Naive thymus-derived CD4-positive, alpha-beta T cell (primary cell): ENCODE data around the gene C3orf18. TPM values are rescaled to one million over a fixed set of nuclear protein-coding genes. Genes with fewer than 3 reads are reported as not detected.
A peak's percentile ranks its signal among the peaks of the same experiment; 100 is the strongest.

ENCODE experiments used
- ATAC-seq: fragments of 150-1000 bp; cut with Tn5 transposase; 2 replicates; pipeline ENCODE4 v1.10.0; 2021; ENCODE audit warnings: mild to moderate bottlenecking, moderate library complexity
- CTCF ChIA-PET: fragments of 350-600 bp; sonication (Branson Sonifier 250); formaldehyde crosslinking; loops from one replicate; lab custom pipeline; 2021; ENCODE audit warnings: antibody characterized with exemption; lab: Charles Lee
- POLR2A ChIA-PET: fragments of 350-600 bp; sonication (Branson Sonifier 250); formaldehyde crosslinking; loops from one replicate; lab custom pipeline; 2021; ENCODE audit warnings: antibody characterized with exemption, inconsistent platforms; lab: Charles Lee
- DNase-seq, 9 donors: peaks; one replicate each; pipeline versions ENCODE4 v3.0.0 to v3.0.0-alpha.2; 2020 to 2022; ENCODE audit warnings: mixed read lengths in 1 of 9
- H3K27ac ChIP-seq: one replicate; pipeline ENCODE4 v1.7.0; 2013; ENCODE audit warnings: mild to moderate bottlenecking, low read depth, low read length, moderate library complexity
- H3K27me3 ChIP-seq, 2 donors: one replicate each; pipeline ENCODE4 v1.7.0; 2013; ENCODE audit warnings: low read length in 2 of 2, mild to moderate bottlenecking in 2 of 2, moderate library complexity in 2 of 2; ENCODE audit not compliant: control insufficient read depth in 2 of 2, insufficient read depth in 2 of 2
- H3K36me3 ChIP-seq, 3 experiments: 1 replicate in 2 of 3; 2 replicates in 1 of 3; pipeline ENCODE4 v1.7.0; 2013; ENCODE audit warnings: low read length in 3 of 3, mild to moderate bottlenecking in 3 of 3, moderate library complexity in 1 of 3; ENCODE audit not compliant: insufficient read depth in 3 of 3, control insufficient read depth in 2 of 3
- H3K4me1 ChIP-seq, 2 donors: one replicate each; pipeline ENCODE4 v1.7.0; 2013; ENCODE audit warnings: low read length in 2 of 2, mild to moderate bottlenecking in 2 of 2, moderate library complexity in 1 of 2; ENCODE audit not compliant: control insufficient read depth in 2 of 2, insufficient read depth in 2 of 2
- H3K4me3 ChIP-seq: 2 replicates; pipeline ENCODE4 v1.7.0; 2013; ENCODE audit warnings: mild to moderate bottlenecking, low read length
- H3K9me3 ChIP-seq, 3 experiments: 1 replicate in 2 of 3; 2 replicates in 1 of 3; pipeline ENCODE4 v1.7.0; 2013; ENCODE audit warnings: low read length in 3 of 3; ENCODE audit not compliant: control insufficient read depth in 2 of 3
- H3K27ac Mint-ChIP-seq, 9 donors: one replicate each; pipeline ENCODE4 v1.8.0; 2020 to 2022; ENCODE audit warnings: mixed read lengths in 9 of 9, mild to moderate bottlenecking in 8 of 9, moderate library complexity in 5 of 9, inconsistent platforms in 2 of 9
- H3K27me3 Mint-ChIP-seq, 5 donors: one replicate each; pipeline ENCODE4 v1.8.0; 2021 to 2022; ENCODE audit warnings: mixed read lengths in 5 of 5, mild to moderate bottlenecking in 1 of 5
- H3K36me3 Mint-ChIP-seq, 5 donors: one replicate each; pipeline ENCODE4 v1.8.0; 2020 to 2022; ENCODE audit warnings: mixed read lengths in 5 of 5, mild to moderate bottlenecking in 3 of 5, inconsistent platforms in 1 of 5
- H3K4me1 Mint-ChIP-seq, 7 donors: one replicate each; pipeline ENCODE4 v1.8.0; 2020 to 2022; ENCODE audit warnings: mixed read lengths in 7 of 7, mild to moderate bottlenecking in 3 of 7, inconsistent platforms in 1 of 7
- H3K4me3 Mint-ChIP-seq, 10 donors: one replicate each; pipeline ENCODE4 v1.8.0; 2020 to 2022; ENCODE audit warnings: mild to moderate bottlenecking in 10 of 10, mixed read lengths in 10 of 10, moderate library complexity in 6 of 10, inconsistent platforms in 2 of 10
- H3K9me3 Mint-ChIP-seq, 11 donors: one replicate each; pipeline ENCODE4 v1.8.0; 2020 to 2022; ENCODE audit warnings: mixed read lengths in 11 of 11, mild to moderate bottlenecking in 4 of 11, inconsistent platforms in 1 of 11, moderate library complexity in 1 of 11
- intact Hi-C, 2 donors: fragments of 100-400 bp; cut with micrococcal nuclease; formaldehyde crosslinking; loops; one replicate each; pipeline ENCODE4 v1.15.1; 2023
- polyA plus RNA-seq, 2 donors: library from polyadenylated mRNA; unstranded; fragments of 300-500 nt; fragmentation: Illumina TruSeq; gene quantifications; one replicate each; pipeline ENCODE4 v1.2.3, GENCODE V29; 2021
- total RNA-seq, 6 experiments: library from RNA in 5 of 6; stranded (reverse) in 5 of 6; gene quantifications; 1 replicate in 5 of 6; 2 replicates in 1 of 6; pipeline ENCODE4 v1.2.3 and lab custom pipeline; 2021 to 2026

C3orf18 gene
- total and polyA plus RNA-seq, 7 experiments from 2014 or later, result 11.1 to 67.5 (median 16.4) TPM

DNA sequence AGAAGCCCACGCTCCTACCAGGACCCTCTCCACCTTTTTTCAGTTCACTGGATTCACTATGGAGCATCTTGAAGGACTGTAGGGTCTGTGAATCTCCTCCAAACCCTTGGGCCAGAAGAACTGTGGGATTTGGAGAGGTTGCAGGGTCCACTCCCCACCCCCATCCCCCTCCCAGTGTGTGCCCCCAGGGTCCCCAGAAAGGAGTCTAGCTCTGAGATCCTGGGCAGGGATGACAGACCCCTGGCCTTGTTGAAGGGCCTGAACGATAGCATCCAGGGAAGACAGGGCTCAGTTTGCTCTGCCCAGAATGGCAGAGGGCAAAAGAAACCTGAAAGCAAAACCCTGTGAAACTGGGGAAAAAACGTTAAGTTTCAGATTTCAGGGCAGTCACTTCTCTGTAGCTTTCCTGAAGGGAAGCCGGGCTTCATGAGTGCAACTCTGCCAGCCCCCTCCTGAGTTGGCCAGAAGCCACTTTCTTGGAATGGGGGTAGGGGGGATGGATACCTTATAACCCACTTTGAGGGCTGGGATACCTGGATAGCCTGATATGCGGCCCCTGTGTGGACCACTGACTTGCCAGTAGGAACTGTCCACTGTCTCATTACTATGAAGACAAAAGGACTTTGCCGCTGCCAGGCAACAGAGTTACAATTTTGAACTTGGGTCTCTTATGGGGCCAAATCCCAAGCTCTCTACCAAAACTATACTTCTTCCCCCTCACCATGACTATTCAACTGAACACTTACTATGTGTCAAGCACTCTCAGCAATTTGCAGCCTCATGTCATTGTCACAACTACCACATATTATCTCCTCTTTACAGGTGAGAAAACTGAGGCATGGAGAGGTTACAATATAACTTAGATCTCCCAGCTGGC lies 45.7 kb upstream of the C3orf18 start:
- H3K4me1 ChIP-seq, result peaks cover 47 to 49% of the 10 kb centered on the region in 2 donors
- POLR2A ChIA-PET, result interaction anchor here (0.6 to 25.1 kb wide), 4 partner anchors 13 to 65 kb away, joined by 3 to 730 read pairs (median 256); partner anchors contain the start of genes C3orf18 and HEMK1
- H3K4me3 Mint-ChIP-seq, result peak overlapping the region; percentile 83 to 98 (median 92)
- H3K4me1 Mint-ChIP-seq, result peaks cover 44 to 70% (median 57%) of the 10 kb centered on the region in 7 donors
- no peaks in the 10 kb centered on the region for H3K27me3 ChIP-seq
- peak overlapping the region; percentile 93 for H3K4me3 ChIP-seq
- H3K27ac Mint-ChIP-seq, result peak overlapping the region; percentile 89 to 96 (median 94)
- peaks cover 0 to 29% (median 12%) of the 10 kb centered on the region in 3 experiments for H3K36me3 ChIP-seq
- peaks cover 12 to 68% (median 14%) of the 10 kb centered on the region in 5 donors for H3K36me3 Mint-ChIP-seq
- H3K9me3 ChIP-seq, result no peaks in the 10 kb centered on the region
- H3K27me3 Mint-ChIP-seq, result peaks cover 0 to 2% (median 0%) of the 10 kb centered on the region in 5 donors
- intact Hi-C loops, result loop anchor here (1.0 to 10.0 kb wide), 8 partner anchors 22 to 1542 kb away; partner anchors contain the start of genes CACNA2D2 (in 1 of the 2), CYB561D2 (in 1 of the 2), DUSP7 (in 1 of the 2) and GNAI2 (in 1 of the 2)
- H3K27ac ChIP-seq, result peak overlapping the region; percentile 93
- peaks cover 0 to 2% (median 0%) of the 10 kb centered on the region in 11 donors for H3K9me3 Mint-ChIP-seq
- DNase-seq (no peak), ATAC-seq (no peak)
- CTCF ChIA-PET, result interaction anchor here (0.8 to 13.9 kb wide), 14 partner anchors 8 to 775 kb away, joined by 3 to 578 read pairs (median 6); partner anchors contain the start of genes C3orf18, HEMK1 and MANF

DNA sequence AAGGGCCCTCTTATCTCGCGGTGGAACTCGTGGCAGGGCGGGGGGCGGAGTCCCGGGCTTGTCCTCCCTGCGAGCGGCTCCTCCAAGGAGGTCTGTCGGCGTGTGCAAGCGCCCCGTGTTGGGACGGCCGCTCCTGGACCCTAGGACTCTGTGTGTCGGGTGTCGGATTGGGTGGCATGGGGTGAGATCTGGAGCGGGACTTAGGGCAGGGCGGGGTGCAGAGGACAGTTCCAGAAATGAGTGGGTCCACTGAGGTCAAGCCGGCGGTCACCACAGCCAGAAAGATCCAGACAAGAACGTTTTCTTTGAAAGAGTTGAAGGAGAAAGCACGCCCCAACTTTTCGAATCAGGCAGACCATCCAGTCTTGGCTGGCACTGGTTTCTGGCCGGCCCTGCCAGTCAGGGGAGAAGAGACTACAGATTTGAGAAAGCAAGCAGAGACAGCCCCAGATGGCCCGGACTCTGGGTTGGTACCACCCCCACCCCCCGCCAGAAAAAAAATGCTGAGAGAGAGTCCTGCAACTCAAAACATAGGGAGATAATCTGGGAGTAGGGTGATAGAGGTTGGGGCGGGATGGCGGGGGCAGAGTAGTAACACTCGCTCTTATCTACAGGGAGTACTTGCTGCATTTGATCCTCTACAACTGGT lies 44.8 kb upstream of the C3orf18 start:
- H3K27ac Mint-ChIP-seq, result peak overlapping the region; percentile 89 to 96 (median 94)
- peaks cover 48 to 49% of the 10 kb centered on the region in 2 donors for H3K4me1 ChIP-seq
- H3K27me3 Mint-ChIP-seq, result peaks cover 0 to 2% (median 0%) of the 10 kb centered on the region in 5 donors
- ATAC-seq (no peak), DNase-seq (peak in 3 of 9 donors; percentile 35 to 45 (median 36))
- ChIA-PET CTCF (interaction anchor here (0.7 to 13.9 kb wide), 11 partner anchors 11 to 779 kb away, joined by 3 to 578 read pairs (median 5); partner anchors contain the start of genes C3orf18, HEMK1, RASSF1 and RBM15B), POLR2A (interaction anchor here (0.6 to 25.1 kb wide), 7 partner anchors 12 to 777 kb away, joined by 3 to 730 read pairs (median 13); partner anchors contain the start of genes C3orf18, HEMK1 and MANF)
- peaks cover 7 to 36% (median 17%) of the 10 kb centered on the region in 3 experiments for H3K36me3 ChIP-seq
- H3K4me1 Mint-ChIP-seq, result peaks cover 48 to 74% (median 62%) of the 10 kb centered on the region in 7 donors
- H3K36me3 Mint-ChIP-seq, result peaks cover 17 to 72% (median 23%) of the 10 kb centered on the region in 5 donors
- intact Hi-C loops, result loop anchor here (1.0 to 10.0 kb wide), 8 partner anchors 21 to 1542 kb away; partner anchors contain the start of genes CACNA2D2 (in 1 of the 2), CYB561D2 (in 1 of the 2), DUSP7 (in 1 of the 2) and GNAI2 (in 1 of the 2)
- peak overlapping the region; percentile 93 for H3K27ac ChIP-seq
- no peaks in the 10 kb centered on the region for H3K9me3 ChIP-seq
- peak overlapping the region; percentile 93 for H3K4me3 ChIP-seq
- H3K9me3 Mint-ChIP-seq, result peaks cover 0 to 2% (median 0%) of the 10 kb centered on the region in 11 donors
- H3K27me3 ChIP-seq, result no peaks in the 10 kb centered on the region
- H3K4me3 Mint-ChIP-seq, result peak overlapping the region; percentile 83 to 98 (median 92)

DNA sequence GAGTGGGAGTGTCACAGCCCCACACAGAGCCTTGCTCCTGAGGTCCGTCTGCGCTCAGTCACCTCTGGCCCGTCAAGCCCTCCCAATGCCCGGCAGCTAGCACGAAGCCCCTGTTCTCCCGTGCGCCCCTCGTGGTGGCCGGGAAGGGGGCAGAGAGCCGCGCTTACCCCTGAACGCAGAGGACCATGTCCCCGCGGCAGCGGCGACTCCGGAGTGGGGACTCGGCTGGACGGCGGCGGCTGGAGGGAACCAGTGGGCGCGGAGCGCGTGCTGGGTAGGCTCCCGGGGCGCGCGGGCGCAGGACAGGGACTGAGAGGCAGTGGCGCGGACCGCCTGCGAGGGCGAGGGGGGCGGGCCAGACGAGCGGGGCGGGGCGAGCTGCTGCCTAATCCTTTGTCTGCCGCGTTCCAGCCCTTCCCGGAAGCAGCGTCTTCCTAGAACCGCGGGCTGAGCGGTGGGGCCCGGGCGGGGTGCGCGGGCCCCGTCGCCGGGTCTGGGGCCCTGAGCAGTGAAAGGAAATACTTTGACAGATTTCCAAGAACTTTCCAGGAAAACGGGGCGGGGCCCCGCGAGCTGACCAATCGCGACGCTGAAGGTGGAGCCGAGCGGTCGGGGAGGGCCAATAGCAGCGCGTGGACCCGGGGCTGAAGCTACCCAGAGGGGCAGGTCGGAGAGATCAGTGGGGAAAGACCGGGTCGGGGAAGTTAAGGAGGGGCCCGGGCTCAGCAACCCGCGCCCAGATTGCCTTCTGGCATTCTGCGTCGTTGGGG lies 44.1 kb upstream of the C3orf18 start, which contains the start of gene CISH:
TSS of gene CISH (minus strand) at position 311 of the 770 bp plus-strand sequence. CDS start at position 187, 124 bp downstream.
- H3K27me3 ChIP-seq, result no peaks in the 10 kb centered on the region
- H3K4me1 ChIP-seq, result peaks cover 55 to 56% of the 10 kb centered on the region in 2 donors
- H3K27ac ChIP-seq, result peak within 1 kb of the TSS; percentile 93
- Mint-ChIP-seq H3K9me3 (peaks cover 0 to 2% (median 0%) of the 10 kb centered on the region in 11 donors), H3K4me1 (peaks cover 53 to 80% (median 64%) of the 10 kb centered on the region in 7 donors), H3K27ac (peak within 1 kb of the TSS; percentile 89 to 96 (median 94)), H3K27me3 (peaks cover 0 to 2% (median 0%) of the 10 kb centered on the region in 5 donors), H3K4me3 (peak within 1 kb of the TSS; percentile 83 to 98 (median 92)), H3K36me3 (peaks cover 19 to 79% (median 23%) of the 10 kb centered on the region in 5 donors)
- POLR2A ChIA-PET, result interaction anchor here (1.0 to 25.1 kb wide), 6 partner anchors 12 to 778 kb away, joined by 3 to 730 read pairs (median 57); partner anchors contain the start of genes C3orf18, HEMK1 and MANF
- H3K9me3 ChIP-seq, result no peaks in the 10 kb centered on the region
- intact Hi-C loops, result loop anchor here (1.0 to 10.0 kb wide), 11 partner anchors 10 to 1543 kb away; partner anchors contain the start of genes CACNA2D2 (in 1 of the 2), CYB561D2 (in 1 of the 2), DUSP7 (in 1 of the 2) and GNAI2 (in 1 of the 2)
- peak; percentile 86 to 98 (median 89) for DNase-seq
- CTCF ChIA-PET, result interaction anchor here (0.7 to 13.9 kb wide), 8 partner anchors 9 to 779 kb away, joined by 3 to 578 read pairs (median 4); partner anchors contain the start of genes C3orf18, HEMK1, RASSF1 and RBM15B
- ATAC-seq, result peak; percentile 77
- H3K36me3 ChIP-seq, result peaks cover 9 to 40% (median 17%) of the 10 kb centered on the region in 3 experiments
- peak within 1 kb of the TSS; percentile 93 for H3K4me3 ChIP-seq

DNA sequence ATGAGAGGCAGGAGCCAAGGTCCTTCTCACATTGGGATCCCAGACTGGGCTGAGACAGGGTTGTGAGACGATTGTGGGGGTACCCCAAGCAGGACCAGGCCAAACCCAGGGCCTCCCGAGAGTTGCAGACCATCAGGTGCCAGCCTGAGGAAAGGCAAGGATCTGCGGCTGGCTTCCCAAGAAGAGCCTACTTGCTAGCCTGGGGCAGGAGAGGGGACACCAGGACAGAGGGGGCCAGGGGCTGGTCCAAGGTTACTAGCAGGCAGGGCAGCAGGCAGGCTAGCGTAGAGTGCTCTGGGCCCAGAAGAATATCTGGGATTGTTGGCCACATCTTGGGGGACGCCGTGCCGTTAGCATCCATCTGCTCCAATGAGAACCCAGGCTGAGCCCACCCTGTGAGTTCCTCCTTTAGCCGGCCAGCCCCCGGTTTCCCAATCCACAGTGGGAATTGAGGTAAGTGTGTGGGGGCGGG lies 43.5 kb upstream of the C3orf18 start:
- ChIA-PET POLR2A (interaction anchor here (0.6 to 25.1 kb wide), 6 partner anchors 11 to 778 kb away, joined by 3 to 730 read pairs (median 52); partner anchors contain the start of genes C3orf18 and HEMK1), CTCF (interaction anchor here (0.9 to 13.9 kb wide), 6 partner anchors 9 to 37 kb away, joined by 3 to 578 read pairs (median 9); partner anchors contain the start of genes C3orf18 and HEMK1)
- Mint-ChIP-seq H3K9me3 (peaks cover 0 to 2% (median 0%) of the 10 kb centered on the region in 11 donors), H3K27ac (peak overlapping the region; percentile 53 to 96 (median 93)), H3K36me3 (peaks cover 22 to 80% (median 26%) of the 10 kb centered on the region in 5 donors), H3K4me3 (peak overlapping the region; percentile 83 to 98 (median 92)), H3K27me3 (peaks cover 0 to 2% (median 0%) of the 10 kb centered on the region in 5 donors), H3K4me1 (peaks cover 50 to 80% (median 65%) of the 10 kb centered on the region in 7 donors)
- peak overlapping the region; percentile 93 for H3K27ac ChIP-seq
- peaks cover 56 to 61% of the 10 kb centered on the region in 2 donors for H3K4me1 ChIP-seq
- no peaks in the 10 kb centered on the region for H3K9me3 ChIP-seq
- no peak for DNase-seq
- H3K4me3 ChIP-seq, result peak overlapping the region; percentile 93
- no peaks in the 10 kb centered on the region for H3K27me3 ChIP-seq
- peaks cover 9 to 46% (median 17%) of the 10 kb centered on the region in 3 experiments for H3K36me3 ChIP-seq
- no peak for ATAC-seq
- intact Hi-C loops, result loop anchor here (1.0 to 10.0 kb wide), 9 partner anchors 10 to 1544 kb away; partner anchors contain the start of genes CACNA2D2 (in 1 of the 2), DUSP7 (in 1 of the 2), GNAI2 (in 1 of the 2) and HYAL3 (in 1 of the 2)
